Stimulated activated CD4-positive, alpha-beta T cell treated with anti-CD3 and anti-CD28 coated beads, Interleukin-15, amount 100 ng/mL, for 1 hour (primary cell): ENCODE data around the gene BLZF1.
"Not testable (repeated sequence)": the region's sequence is repeated elsewhere in the genome, so short reads cannot be mapped to it uniquely, and the experiment has no call there.

Experiments
- DNase-seq, 2 donors: peaks; one replicate each; pipeline ENCODE4 v3.0.0-alpha.2; 2020; ENCODE audit warnings: low read depth in 1 of 2, low spot score in 1 of 2

The BLZF1 gene

GRCh38 chr1:169367686-169368405 lies at the start of gene BLZF1, which contains the start of gene NME7:
Gene BLZF1 (plus strand): TSS chr1:169368195. CDS start chr1:169369523, 1,328 bp downstream.
Gene NME7 (minus strand): TSS chr1:169367797. CDS start chr1:169367710, 87 bp downstream.
- peak; percentile 95 to 97 for DNase-seq

- DNase-seq: no peak
Observed at GRCh38 chr1:169318536-169319244, 49.3 kb upstream of the BLZF1 start.

DNA sequence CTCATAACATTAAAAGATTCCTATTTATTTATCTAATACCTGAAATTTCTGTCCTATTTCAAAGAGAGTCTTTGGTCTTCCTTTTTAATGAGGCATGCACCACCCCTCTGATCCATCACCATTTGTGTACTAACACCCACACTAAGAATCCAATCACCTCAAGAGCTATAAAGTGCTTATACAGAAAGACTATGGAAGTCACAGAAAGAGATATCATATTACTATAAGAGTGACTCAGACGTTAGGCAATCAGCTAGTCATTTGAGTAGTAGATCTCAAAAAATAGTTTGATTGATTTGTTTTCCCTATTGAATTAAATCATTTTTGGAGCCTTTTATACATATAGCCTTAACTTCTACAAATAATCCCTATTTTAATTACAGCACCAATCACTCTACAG lies 46.5 kb upstream of the BLZF1 start:
- no peak for DNase-seq

- DNase-seq: no peak
Observed at GRCh38 chr1:169322138-169322537, 45.9 kb upstream of the BLZF1 start.

DNA sequence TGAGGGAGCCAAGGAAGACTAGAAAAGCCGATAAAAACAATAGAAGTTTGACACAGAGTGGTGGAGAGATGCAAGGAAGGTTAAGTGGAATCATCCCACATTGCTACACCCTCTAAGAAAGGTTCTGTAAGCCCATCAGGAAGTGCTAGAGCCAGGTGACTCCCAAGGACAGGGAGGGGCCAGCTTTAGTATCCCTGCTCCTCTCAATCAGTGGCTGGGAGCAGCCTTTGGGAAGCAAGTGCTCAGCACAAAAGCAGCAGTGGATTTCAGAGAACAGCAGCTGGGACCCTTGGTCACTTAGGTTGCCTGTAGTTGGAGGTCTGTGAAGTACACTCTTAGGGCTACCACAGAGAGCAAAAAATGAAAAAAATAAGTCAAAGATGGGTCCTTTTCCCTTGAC lies 42.9 kb upstream of the BLZF1 start:
- DNase-seq: no peak

DNA sequence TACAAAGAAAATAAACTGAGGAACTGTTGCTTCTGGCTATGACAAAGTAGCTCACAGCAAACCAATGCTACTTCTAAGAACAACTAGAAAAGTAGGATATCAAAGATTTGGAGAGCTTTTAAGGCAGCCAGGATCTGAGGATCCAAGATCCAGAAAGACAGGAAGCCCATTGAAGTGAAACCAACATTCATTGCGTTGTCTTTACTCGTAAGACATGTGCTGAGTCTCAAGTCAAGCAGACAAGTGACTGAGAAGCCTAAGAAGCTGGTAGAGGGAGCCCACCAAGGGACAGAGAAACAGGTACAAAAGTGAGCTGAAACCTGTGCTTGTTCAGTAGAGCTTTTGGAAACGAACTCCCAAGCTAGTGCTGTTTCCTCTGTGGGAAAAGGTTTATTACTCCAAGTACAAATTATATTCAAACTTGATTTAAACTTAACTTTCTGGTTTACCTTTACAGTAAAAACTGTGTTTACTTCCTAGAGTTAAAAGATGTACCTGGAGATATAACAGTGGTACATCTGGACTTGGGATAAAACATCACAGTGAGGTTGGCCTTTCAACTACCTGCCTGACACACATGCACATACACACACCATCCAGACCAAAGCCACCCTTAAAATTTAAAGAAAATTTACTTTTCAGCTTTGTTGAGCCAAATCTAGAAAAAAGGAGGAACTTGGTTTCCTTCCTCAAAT lies 41.6 kb upstream of the BLZF1 start:
- no peak for DNase-seq

DNA sequence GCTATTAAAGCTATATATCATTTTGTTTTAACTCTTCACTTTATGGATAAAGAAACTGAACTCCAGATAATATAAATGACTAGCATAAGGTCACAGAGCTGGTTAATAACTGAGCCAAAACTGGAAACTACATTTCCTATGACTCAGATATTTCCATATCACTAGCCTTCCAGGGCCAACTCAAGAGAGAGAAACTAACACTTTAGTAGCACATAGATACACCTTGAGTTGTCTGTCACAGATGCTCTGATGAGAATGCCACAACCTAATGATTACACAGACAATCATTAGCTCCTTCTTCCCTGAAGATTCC lies 41.1 kb upstream of the BLZF1 start:
- DNase-seq: no peak

DNA sequence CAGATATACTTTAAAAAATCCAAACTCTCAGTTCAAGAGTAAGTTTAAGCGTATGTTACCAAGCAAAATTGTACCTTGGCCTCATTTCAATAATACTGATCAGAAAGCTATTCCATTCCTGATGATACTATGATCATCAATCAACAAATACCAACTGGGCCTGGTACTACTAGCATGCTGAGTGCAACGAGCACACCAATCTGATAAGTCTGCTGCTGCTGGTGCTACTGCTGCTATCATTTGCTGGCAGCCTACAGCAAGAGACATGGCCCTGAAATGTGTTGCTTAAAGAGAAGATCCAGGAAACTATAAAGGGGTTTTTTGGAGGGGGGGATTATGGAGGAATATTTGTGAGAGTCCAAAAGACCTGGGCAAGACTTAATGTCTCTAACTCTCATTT lies 40.1 kb upstream of the BLZF1 start:
- no peak for DNase-seq

DNA sequence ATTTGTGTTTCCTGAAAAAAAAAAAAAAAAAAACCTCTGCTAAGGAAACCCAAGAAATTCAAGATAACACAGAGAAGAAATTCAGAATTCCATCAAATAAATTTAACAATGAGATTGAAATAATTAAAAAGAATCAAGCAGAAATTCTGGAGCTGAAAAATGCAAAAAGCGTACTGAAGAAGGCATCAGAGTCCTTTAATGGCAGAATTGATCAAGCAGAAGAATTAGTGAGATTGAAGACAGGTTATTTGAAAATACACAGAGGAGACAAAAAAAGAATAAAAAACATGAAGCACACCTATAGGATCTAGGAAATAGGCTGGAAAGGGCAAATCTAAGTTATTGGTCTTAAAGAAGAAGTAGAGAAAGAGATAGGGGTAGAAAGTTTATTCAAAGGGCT lies 38.6 kb upstream of the BLZF1 start:
- DNase-seq: no peak

DNA sequence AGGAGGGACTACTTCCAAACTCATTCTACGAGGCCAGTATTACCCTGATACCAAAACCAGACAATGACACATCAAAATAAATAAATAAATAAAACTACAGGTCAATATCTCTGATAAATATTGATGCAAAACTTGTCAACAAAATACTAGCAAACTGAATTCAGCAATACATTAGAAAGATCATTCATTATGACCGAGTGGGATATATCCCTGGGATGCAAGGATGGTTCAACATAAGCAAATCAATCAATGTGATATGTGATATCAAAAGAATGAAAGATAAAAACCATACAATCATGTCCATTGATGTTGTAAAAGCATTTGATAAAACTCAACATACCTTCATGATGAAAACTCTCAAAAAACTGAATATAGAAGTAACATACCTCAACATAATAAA lies 37.1 kb upstream of the BLZF1 start:
- DNase-seq: no peak

DNA sequence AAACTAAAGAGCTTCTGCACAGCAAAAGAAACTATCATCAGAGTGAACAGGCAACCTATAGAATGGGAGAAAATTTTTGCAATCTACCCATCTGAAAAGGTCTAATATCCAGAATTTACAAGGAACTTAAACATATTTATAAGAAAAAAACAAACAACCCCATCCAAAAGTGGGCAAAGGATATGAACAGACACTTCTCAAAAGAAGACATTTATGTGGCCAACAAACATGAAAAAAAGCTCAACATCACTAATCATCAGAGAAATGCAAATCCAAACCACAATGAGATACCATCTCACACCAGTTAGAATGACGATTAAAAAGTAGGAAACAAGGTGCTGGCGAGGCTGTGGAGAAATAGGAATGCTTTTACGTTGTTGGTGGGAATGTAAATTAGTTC lies 33.3 kb upstream of the BLZF1 start:
- not testable (repeated sequence) for DNase-seq

- not testable (repeated sequence) for DNase-seq
Observed at GRCh38 chr1:169336947-169337715, 30.9 kb upstream of the BLZF1 start.

DNA sequence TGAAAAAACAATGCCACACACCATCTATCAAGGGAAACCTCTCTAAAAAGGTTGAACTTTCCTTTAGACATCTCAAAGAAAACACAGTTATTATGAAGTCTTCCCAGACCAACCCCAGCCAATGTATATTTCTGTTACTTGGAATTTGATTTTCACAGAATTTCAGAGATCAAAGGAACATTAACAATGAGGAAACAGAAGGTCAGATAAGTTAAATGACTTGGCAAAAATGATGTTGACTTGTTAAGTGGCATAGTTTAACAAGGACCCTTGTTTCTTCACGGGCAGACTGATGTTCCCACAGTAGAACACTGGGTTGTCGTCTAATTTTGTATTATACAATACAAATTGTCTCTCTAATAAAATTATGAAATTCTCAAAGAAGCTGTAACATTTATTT lies 29.4 kb upstream of the BLZF1 start:
- no peak for DNase-seq

DNA sequence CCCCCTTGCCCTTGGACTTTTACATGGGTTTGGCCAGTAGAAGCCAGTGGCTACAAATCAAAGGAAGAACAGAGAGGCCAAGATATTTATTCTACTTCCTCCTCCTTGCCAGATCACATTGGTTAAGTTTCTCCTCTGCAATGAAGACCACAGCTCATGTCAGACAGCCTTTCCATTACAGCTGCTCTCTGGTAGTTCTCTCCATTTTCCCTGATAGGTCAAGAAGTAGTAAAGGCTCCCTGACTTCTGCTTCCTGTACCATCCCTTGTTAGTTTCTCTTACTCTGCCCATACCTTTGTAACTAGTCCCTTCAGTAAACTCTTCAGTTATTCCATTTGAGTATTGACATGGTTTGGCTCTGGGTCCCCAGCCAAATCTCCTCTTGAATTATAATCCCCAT lies 28.2 kb upstream of the BLZF1 start:
- DNase-seq: no peak

GRCh38 chr1:169340882-169341281 lies 27.1 kb upstream of the BLZF1 start:
- DNase-seq: no peak

DNA sequence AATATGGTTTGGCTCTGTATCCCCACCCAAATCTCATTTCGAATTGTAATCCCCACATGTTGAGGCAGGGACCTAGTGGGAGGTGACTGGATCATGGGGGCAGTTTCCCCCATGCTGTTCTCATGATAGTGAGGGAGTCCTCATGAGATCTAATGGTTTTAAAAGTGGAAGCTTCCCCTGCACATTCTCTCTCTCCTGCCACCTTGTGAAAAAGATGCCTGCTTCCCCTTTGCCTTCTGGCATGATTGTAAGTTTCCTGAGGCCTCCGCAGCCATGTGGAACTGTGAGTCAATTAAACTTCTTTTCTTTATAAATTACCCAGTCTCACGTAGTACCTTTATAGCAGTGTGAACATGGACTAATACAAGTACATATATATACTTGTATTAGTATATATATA lies 25.9 kb upstream of the BLZF1 start:
- DNase-seq: not testable (repeated sequence)

DNA sequence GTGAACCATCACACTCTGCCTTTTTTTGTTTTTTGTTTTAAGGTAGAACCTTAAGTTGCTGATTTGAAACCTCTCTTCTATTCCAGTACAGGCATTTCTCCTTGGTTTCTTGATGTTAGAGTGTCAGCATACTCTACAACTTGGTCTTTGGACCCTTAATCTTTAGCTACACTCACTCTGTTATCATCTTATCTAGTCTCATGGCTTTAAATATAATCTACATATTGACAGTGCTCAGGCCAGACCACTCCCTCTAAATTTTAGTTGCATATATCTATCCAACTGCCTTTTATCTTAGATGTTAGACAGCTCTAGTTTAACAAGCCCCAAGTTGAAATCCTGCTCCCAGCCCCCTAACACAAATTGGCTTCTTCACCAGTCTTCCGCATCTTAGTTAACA lies 22.5 kb upstream of the BLZF1 start:
- DNase-seq: no peak

- no peak for DNase-seq
Observed at GRCh38 chr1:169346036-169346589, 21.9 kb upstream of the BLZF1 start.

- no peak for DNase-seq
Observed at GRCh38 chr1:169347688-169348382, 20.2 kb upstream of the BLZF1 start.

GRCh38 chr1:169348383-169349036 lies 19.5 kb upstream of the BLZF1 start:
- DNase-seq: no peak
